ENCODE results near the gene CXCL16.

Gene CXCL16

DNA sequence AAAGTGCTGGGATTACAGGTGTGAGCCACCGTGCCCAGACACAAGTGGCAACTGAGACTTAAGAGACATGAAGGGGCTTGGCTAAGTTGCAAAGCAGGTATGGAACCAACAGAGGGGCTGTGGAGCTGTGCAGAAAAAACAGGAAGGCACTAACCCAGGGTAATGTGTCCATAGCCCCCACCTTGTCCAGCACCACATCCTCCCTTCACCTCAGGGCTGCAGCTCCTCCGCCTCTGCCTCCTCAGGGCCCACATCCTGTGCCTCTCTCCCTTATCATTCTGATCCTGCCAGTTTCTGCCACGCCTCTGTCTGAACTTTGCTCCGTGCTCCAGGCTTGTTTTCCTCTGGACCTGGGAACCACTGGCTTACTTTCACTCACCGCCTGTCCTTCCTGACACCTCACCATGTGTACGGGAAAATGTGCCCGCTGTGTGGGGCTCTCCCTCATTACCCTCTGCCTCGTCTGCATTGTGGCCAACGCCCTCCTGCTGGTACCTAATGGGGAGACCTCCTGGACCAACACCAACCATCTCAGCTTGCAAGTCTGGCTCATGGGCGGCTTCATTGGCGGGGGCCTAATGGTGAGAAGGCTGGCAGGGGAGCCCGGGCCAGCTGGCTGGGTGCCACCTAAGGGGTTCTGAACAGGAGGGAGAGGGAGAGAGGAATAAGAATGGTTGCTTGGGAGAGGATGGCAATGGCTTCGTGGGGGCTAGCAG lies 31.9 kb upstream of the CXCL16 start, which contains the start of gene TM4SF5:
TM4SF5 (plus strand) TSS at position 368 of the 716 bp plus-strand sequence; CDS start at position 405, 37 bp downstream.
- H3K27ac Mint-ChIP-seq = no peak within 1 kb of the TSS
- H3K9me3 Mint-ChIP-seq = no peaks in the 10 kb centered on the region
- H3K4me3 Mint-ChIP-seq = no peak within 1 kb of the TSS
- peaks cover 33% of the 10 kb centered on the region for H3K27me3 Mint-ChIP-seq (ENCODE audit: low read depth)
- no peaks in the 10 kb centered on the region for H3K36me3 Mint-ChIP-seq (ENCODE audit: low read depth)
- H3K4me1 Mint-ChIP-seq = no peaks in the 10 kb centered on the region
- no peak for TF ChIP-seq CTCF (IDR thresholded peaks at IDR 0.05; ENCODE audit: unreplicated experiment in 3 of 3)

DNA sequence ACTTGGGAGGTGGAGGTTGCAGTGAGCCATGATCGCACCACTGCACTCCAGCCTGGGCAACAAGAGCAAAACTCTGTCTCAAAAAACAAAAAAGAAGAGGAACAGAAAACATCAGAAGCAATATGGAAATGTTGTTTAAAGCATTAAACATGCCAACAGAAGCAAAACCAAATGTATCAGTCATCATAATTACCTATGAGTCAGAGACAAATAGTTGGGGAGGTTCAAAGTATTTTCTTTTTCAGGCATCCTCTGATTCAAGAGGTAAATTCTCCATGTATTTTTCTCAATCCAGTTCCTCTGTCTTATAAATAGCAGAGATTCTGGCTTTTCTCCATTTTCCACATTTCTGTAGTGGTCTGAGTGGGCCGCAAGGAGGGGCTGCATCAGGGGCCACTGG lies 29.9 kb upstream of the CXCL16 start:
- Mint-ChIP-seq H3K27ac (no peak overlapping the region), H3K4me3 (no peak overlapping the region), H3K9me3 (no peaks in the 10 kb centered on the region), H3K4me1 (no peaks in the 10 kb centered on the region), H3K36me3 (ENCODE audit: low read depth) (no peaks in the 10 kb centered on the region), H3K27me3 (ENCODE audit: low read depth) (peaks cover 32% of the 10 kb centered on the region)
- TF ChIP-seq CTCF (IDR thresholded peaks at IDR 0.05; ENCODE audit: unreplicated experiment in 3 of 3) = no peak

- TF ChIP-seq CTCF (IDR thresholded peaks at IDR 0.05; ENCODE audit: unreplicated experiment in 3 of 3) = no peak
- Mint-ChIP-seq H3K4me1 (no peaks in the 10 kb centered on the region), H3K4me3 (no peak overlapping the region), H3K27ac (no peak overlapping the region), H3K27me3 (ENCODE audit: low read depth) (peaks cover 36% of the 10 kb centered on the region), H3K36me3 (ENCODE audit: low read depth) (no peaks in the 10 kb centered on the region), H3K9me3 (no peaks in the 10 kb centered on the region)
These were observed 28.6 kb upstream of the CXCL16 start for GRCh38 chr17:4768298-4768697.

DNA sequence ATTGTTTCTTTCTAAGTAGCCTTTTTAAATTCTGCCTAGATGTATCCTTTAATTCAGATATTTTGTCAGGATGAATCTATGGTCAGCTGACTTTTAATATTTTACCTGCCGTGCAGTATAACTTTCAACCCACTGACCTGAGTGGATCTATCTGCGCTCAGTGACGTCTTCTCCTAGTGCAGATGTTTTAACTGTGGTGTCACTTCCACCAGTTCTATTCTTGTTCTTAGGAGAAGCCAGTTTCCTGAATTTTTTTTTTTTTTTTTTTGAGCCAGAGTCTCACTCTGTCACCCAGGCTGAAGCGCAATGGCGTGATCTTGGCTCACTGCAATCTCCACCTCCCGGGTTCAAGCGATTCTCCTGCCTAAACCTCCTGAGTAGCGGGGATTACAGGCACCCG lies 27.0 kb upstream of the CXCL16 start:
- H3K9me3 Mint-ChIP-seq = no peaks in the 10 kb centered on the region
- no peak overlapping the region for H3K4me3 Mint-ChIP-seq
- TF ChIP-seq CTCF (IDR thresholded peaks at IDR 0.05; ENCODE audit: unreplicated experiment in 3 of 3) = no peak
- no peaks in the 10 kb centered on the region for H3K4me1 Mint-ChIP-seq
- no peaks in the 10 kb centered on the region for H3K36me3 Mint-ChIP-seq (ENCODE audit: low read depth)
- H3K27ac Mint-ChIP-seq = no peak overlapping the region
- H3K27me3 Mint-ChIP-seq (ENCODE audit: low read depth) = peaks cover 28% of the 10 kb centered on the region

GRCh38 chr17:4766201-4766600 lies 26.5 kb upstream of the CXCL16 start:
- Mint-ChIP-seq H3K36me3 (ENCODE audit: low read depth) (no peaks in the 10 kb centered on the region), H3K4me1 (no peaks in the 10 kb centered on the region), H3K4me3 (no peak overlapping the region), H3K27me3 (ENCODE audit: low read depth) (peaks cover 24% of the 10 kb centered on the region), H3K9me3 (no peaks in the 10 kb centered on the region), H3K27ac (no peak overlapping the region)
- no peak for TF ChIP-seq CTCF (IDR thresholded peaks at IDR 0.05; ENCODE audit: unreplicated experiment in 3 of 3)

DNA sequence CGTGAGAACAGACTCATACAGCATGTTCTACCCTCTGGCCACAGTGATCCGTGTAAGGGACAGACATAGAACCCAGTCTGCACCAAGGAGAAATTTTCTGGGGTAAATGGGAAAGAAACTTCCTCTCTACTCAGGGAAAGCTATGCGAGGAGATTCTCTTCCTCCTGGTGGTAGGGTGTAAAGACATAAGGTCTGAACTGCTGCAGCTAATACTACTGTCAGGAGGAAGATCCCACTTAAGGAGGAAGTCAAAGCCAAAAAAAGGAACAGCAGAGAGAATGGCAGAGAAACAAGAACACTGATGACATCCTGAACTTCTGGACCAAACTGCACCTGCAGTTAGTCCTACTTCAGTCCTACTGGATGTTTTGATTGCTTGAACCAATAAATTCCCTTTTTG lies 24.9 kb upstream of the CXCL16 start:
- H3K27ac Mint-ChIP-seq = no peak overlapping the region
- no peak for TF ChIP-seq CTCF (IDR thresholded peaks at IDR 0.05; ENCODE audit: unreplicated experiment in 3 of 3)
- H3K4me3 Mint-ChIP-seq = no peak overlapping the region
- no peaks in the 10 kb centered on the region for H3K4me1 Mint-ChIP-seq
- H3K9me3 Mint-ChIP-seq = no peaks in the 10 kb centered on the region
- peaks cover 22% of the 10 kb centered on the region for H3K27me3 Mint-ChIP-seq (ENCODE audit: low read depth)
- no peaks in the 10 kb centered on the region for H3K36me3 Mint-ChIP-seq (ENCODE audit: low read depth)

All from nephron (organoid).